IMR-90 (cell line): ENCODE results near the gene HK3. TPM values are rescaled to one million over a fixed set of nuclear protein-coding genes. Genes with fewer than 3 reads are reported as not detected.

Source experiments
- ATAC-seq: fragments of 200-7000 bp; cut with Tn5 transposase; 2 replicates; pipeline ENCODE4 v1.9.1; 2020; ENCODE audit warnings: low read depth, mild to moderate bottlenecking, moderate library complexity
- BruUV-seq: library from RNA; stranded (reverse); fragments of 400-500 nt; replicated peaks from 2 replicates; lab custom pipeline; 2021; lab: Mats Ljungman, UMichigan
- CTCF ChIA-PET: fragments of 300-600 bp; formaldehyde crosslinking; extraction: SDS; loops from one replicate; lab custom pipeline; 2021; ENCODE audit warnings: antibody characterized with exemption; lab: Yijun Ruan, JAX
- POLR2A ChIA-PET: fragments of 300-600 bp; sonication (Branson Sonifier 250); formaldehyde crosslinking; loops from one replicate; lab custom pipeline; 2022; ENCODE audit warnings: antibody characterized with exemption; ENCODE audit not compliant: unreplicated experiment; lab: Charles Lee
- DNase-seq: peaks from one replicate; pipeline ENCODE4 v3.0.0; 2013
- H2AFZ ChIP-seq: replicated peaks from 2 replicates; pipeline ENCODE3; 2013; ENCODE audit warnings: low read length, mild to moderate bottlenecking; ENCODE audit not compliant: poor library complexity
- H2AK5ac ChIP-seq: 2 replicates; pipeline ENCODE4 v1.6.1; 2013; ENCODE audit warnings: low read depth, low read length, inconsistent platforms
- H2AK9ac ChIP-seq: replicated peaks from 2 replicates; pipeline ENCODE3; 2013; ENCODE audit warnings: mild to moderate bottlenecking, low read depth, low read length, moderate library complexity; ENCODE audit not compliant: poor library complexity
- H2BK120ac ChIP-seq: 2 replicates; pipeline ENCODE4 v1.6.1; 2013; ENCODE audit warnings: low read depth, low read length, inconsistent platforms
- H2BK15ac ChIP-seq: 3 replicates; pipeline ENCODE4 v1.6.1; 2013; ENCODE audit warnings: low read depth, low read length, inconsistent platforms
- H2BK20ac ChIP-seq: 2 replicates; pipeline ENCODE4 v1.6.1; 2013; ENCODE audit warnings: low read depth, mild to moderate bottlenecking, inconsistent platforms, low read length, moderate library complexity
- H2BK5ac ChIP-seq: 2 replicates; pipeline ENCODE4 v1.6.1; 2013; ENCODE audit warnings: mild to moderate bottlenecking, low read depth, low read length, inconsistent platforms; ENCODE audit not compliant: poor library complexity, severe bottlenecking
- H3K14ac ChIP-seq: replicated peaks from 2 replicates; pipeline ENCODE4 v1.6.1; 2013; ENCODE audit warnings: low read depth, low read length, inconsistent platforms
- H3K18ac ChIP-seq: 2 replicates; pipeline ENCODE4 v1.6.1; 2013; ENCODE audit warnings: low read depth, low read length, control low read depth
- H3K23ac ChIP-seq: 2 replicates; pipeline ENCODE4 v1.6.1; 2013; ENCODE audit warnings: low read depth, low read length, inconsistent platforms
- H3K27ac ChIP-seq: 2 replicates; pipeline ENCODE4 v1.5.1; 2013; ENCODE audit warnings: mild to moderate bottlenecking, control low read depth, low read length; ENCODE audit not compliant: insufficient read depth
- H3K27me3 ChIP-seq: 2 replicates; pipeline ENCODE4 v1.6.1; 2013; ENCODE audit warnings: low read length; ENCODE audit not compliant: control insufficient read depth, insufficient read depth
- H3K36me3 ChIP-seq: 2 replicates; pipeline ENCODE4 v1.6.1; 2013; ENCODE audit warnings: low read length, mixed read lengths; ENCODE audit not compliant: control insufficient read depth, insufficient read depth
- H3K4ac ChIP-seq: 2 replicates; pipeline ENCODE4 v1.6.1; 2013; ENCODE audit warnings: low read depth, low read length, inconsistent platforms
- H3K4me1 ChIP-seq: 2 replicates; pipeline ENCODE4 v1.6.1; 2013; ENCODE audit warnings: low read length, mixed read lengths; ENCODE audit not compliant: control insufficient read depth, insufficient read depth
- H3K4me2 ChIP-seq: 2 replicates; pipeline ENCODE4 v1.6.1; 2013; ENCODE audit warnings: low read depth, mild to moderate bottlenecking, control low read depth, low read length, moderate library complexity
- H3K4me3 ChIP-seq: 2 replicates; pipeline ENCODE4 v1.5.1; 2013; ENCODE audit warnings: low read depth, mild to moderate bottlenecking, control low read depth, low read length, moderate library complexity; ENCODE audit not compliant: insufficient read depth
- H3K56ac ChIP-seq: 2 replicates; pipeline ENCODE4 v1.6.1; 2013; ENCODE audit warnings: low read length, inconsistent platforms; ENCODE audit not compliant: insufficient read depth; ENCODE audit errors: extremely low read depth
- H3K79me1 ChIP-seq, 2 experiments: 2 replicates each; pipeline ENCODE4 v1.6.1; 2013; ENCODE audit warnings: low read length in 2 of 2, inconsistent platforms in 1 of 2, low read depth in 1 of 2
- H3K9ac ChIP-seq: 2 replicates; pipeline ENCODE4 v1.6.1; 2013; ENCODE audit warnings: low read depth, low read length, control low read depth
- H3K9me1 ChIP-seq: 2 replicates; pipeline ENCODE4 v1.6.1; 2013; ENCODE audit warnings: low read length, inconsistent platforms; ENCODE audit not compliant: insufficient read depth
- H3K9me3 ChIP-seq: 2 replicates; pipeline ENCODE4 v1.6.1; 2013; ENCODE audit warnings: low read length; ENCODE audit not compliant: control insufficient read depth, insufficient read depth
- H4K20me1 ChIP-seq: 2 replicates; pipeline ENCODE4 v1.6.1; 2013; ENCODE audit warnings: low read length, inconsistent platforms; ENCODE audit not compliant: insufficient read depth
- H4K5ac ChIP-seq: 2 replicates; pipeline ENCODE4 v1.6.1; 2013; ENCODE audit warnings: mild to moderate bottlenecking, low read depth, low read length, control low read depth
- H4K8ac ChIP-seq, 2 experiments: 2 replicates each; pipeline ENCODE4 v1.6.1; 2013; ENCODE audit warnings: low read depth in 2 of 2, low read length in 2 of 2, control low read depth in 1 of 2, inconsistent platforms in 1 of 2
- H4K91ac ChIP-seq: 2 replicates; pipeline ENCODE4 v1.6.1; 2013; ENCODE audit warnings: low read depth, low read length, inconsistent platforms; ENCODE audit not compliant: insufficient read depth
- CEBPB ChIP-seq: IDR thresholded peaks from 2 replicates; pipeline ENCODE4 v1.6.1; 2012; ENCODE audit warnings: low read depth, low read length, improper control_type of control experiment
- CHD1 ChIP-seq: IDR thresholded peaks from 2 replicates; pipeline ENCODE4 v1.6.1; 2012; ENCODE audit warnings: low read depth, low read length, improper control_type of control experiment
- CTCF ChIP-seq: conservative IDR thresholded peaks from 2 replicates; pipeline ENCODE4 v1.5.1; 2012; ENCODE audit warnings: mild to moderate bottlenecking, low read depth, low read length, improper control_type of control experiment
- ELK1 ChIP-seq: fragments of 150-350 bp; IDR thresholded peaks from 2 replicates; pipeline ENCODE4 v1.6.1; 2016; ENCODE audit warnings: low read depth, mild to moderate bottlenecking, low read length, moderate library complexity, borderline replicate concordance
- FOS ChIP-seq: fragments of 150-350 bp; IDR thresholded peaks from 2 replicates; pipeline ENCODE4 v1.6.1; 2016; ENCODE audit warnings: low read depth, low read length
- MAFK ChIP-seq: IDR thresholded peaks from 2 replicates; pipeline ENCODE4 v1.6.1; 2012; ENCODE audit warnings: low read depth, low read length, improper control_type of control experiment
- MAZ ChIP-seq: IDR thresholded peaks from 2 replicates; pipeline ENCODE4 v1.6.1; 2012; ENCODE audit warnings: low read depth, mild to moderate bottlenecking, low read length, improper control_type of control experiment, moderate library complexity, borderline replicate concordance
- MXI1 ChIP-seq: IDR thresholded peaks from 2 replicates; pipeline ENCODE4 v1.6.1; 2012; ENCODE audit warnings: low read depth, mild to moderate bottlenecking, low read length, moderate library complexity, borderline replicate concordance
- NFE2L2 ChIP-seq: fragments of 150-350 bp; IDR thresholded peaks from 2 replicates; pipeline ENCODE4 v1.6.1; 2016; ENCODE audit warnings: low read depth, mild to moderate bottlenecking, low read length
- POLR2A ChIP-seq: IDR thresholded peaks from 2 replicates; pipeline ENCODE4 v1.6.1; 2012; ENCODE audit warnings: mild to moderate bottlenecking, low read depth, low read length
- RAD21 ChIP-seq: IDR thresholded peaks from 2 replicates; pipeline ENCODE4 v1.6.1; 2012; ENCODE audit warnings: low read length, improper control_type of control experiment
- RCOR1 ChIP-seq: IDR thresholded peaks from 2 replicates; pipeline ENCODE4 v1.6.1; 2012; ENCODE audit warnings: mild to moderate bottlenecking, low read length, improper control_type of control experiment; ENCODE audit not compliant: insufficient replicate concordance
- RFX5 ChIP-seq: IDR thresholded peaks from 2 replicates; pipeline ENCODE4 v1.8.0; 2012; ENCODE audit warnings: low read depth, mild to moderate bottlenecking, low read length, moderate library complexity
- USF2 ChIP-seq: fragments of 150-350 bp; IDR thresholded peaks from 2 replicates; pipeline ENCODE4 v1.6.1; 2017; ENCODE audit warnings: mild to moderate bottlenecking, antibody characterized with exemption, low read length, low read depth
- WGBS, 2 experiments: methylation state at CpG; one replicate each; pipeline versions ENCODE4 v1.1.5 to v1.1.7; 2013; ENCODE audit warnings: missing lambda C conversion rate in 2 of 2; ENCODE audit not compliant: insufficient read length in 1 of 2; ENCODE audit errors: extremely low coverage in 2 of 2; 5-methylcytosine and 5-hydroxymethylcytosine counted together
- dilution Hi-C: fragments of 300-500 bp; cut with HindIII; formaldehyde crosslinking; loops from one replicate; pipeline ENCODE4 v1.14.3; 2018; ENCODE audit warnings: low sequenced_read_pairs; ENCODE audit not compliant: unreplicated experiment
- in situ Hi-C: fragments of 300-500 bp; cut with MboI; formaldehyde crosslinking; loops from 3 replicates; pipeline ENCODE4 v1.14.3; 2019; ENCODE audit warnings: low sequenced_read_pairs, inconsistent platforms, mixed read lengths
- intact Hi-C: fragments of 100-400 bp; cut with micrococcal nuclease; formaldehyde crosslinking; loops from 2 replicates; pipeline ENCODE4 v1.10.0; 2022
- polyA plus RNA-seq, 3 experiments: library from polyadenylated mRNA; depleted of rRNA; stranded (reverse); fragments of >200 nt; gene quantifications; 2 replicates each; pipeline ENCODE4 v1.2.3, GENCODE V29; 2012; ENCODE audit warnings: low replicate concordance in 1 of 3
- total RNA-seq: library from RNA; depleted of rRNA; stranded (reverse); fragments of >200 nt; gene quantifications from 2 replicates; pipeline ENCODE4 v1.2.3, GENCODE V29; 2012

HK3 gene
- total and polyA plus RNA-seq, 2 of the 4 experiments (the other 2 are of a cell fraction), result not detected

- no peak for ATAC-seq
Measured at GRCh38 chr5:176894298-176894697, 4.8 kb downstream of the HK3 start.

More at GRCh38 chr5:176894298-176894697, 4.8 kb downstream of the HK3 start:
- Histone ChIP-seq H4K5ac (no peak overlapping the region), H3K56ac (no peak overlapping the region), H2BK120ac (no peak overlapping the region), H3K36me3 (no peaks in the 10 kb centered on the region), H3K4me2 (no peak overlapping the region), H3K27me3 (peaks cover 46% of the 10 kb centered on the region), H4K8ac (no peak overlapping the region), H3K4me1 (no peaks in the 10 kb centered on the region), H2BK20ac (no peak overlapping the region), H2BK5ac (no peak overlapping the region), H3K18ac (no peak overlapping the region), H2BK15ac (no peak overlapping the region), H2AK9ac (peak overlapping the region; percentile 24), H4K20me1 (no peaks in the 10 kb centered on the region; the same call in 1 of the 2 replicates), H3K14ac (no peak overlapping the region), H3K23ac (no peak overlapping the region), H3K4me3 (no peak overlapping the region), H3K27ac (no peak overlapping the region), H3K9me1 (no peaks in the 10 kb centered on the region), H4K91ac (no peak overlapping the region), H3K4ac (no peak overlapping the region), H3K9me3 (no peaks in the 10 kb centered on the region), H3K9ac (no peak overlapping the region), H2AFZ (peak overlapping the region; percentile 32), H2AK5ac (no peak overlapping the region), H3K79me1 (no peaks in the 10 kb centered on the region)
- WGBS, 2 experiments, result 81% methylated on average over 3 of the region's 6 CpGs; no CpG with 5 or more reads in 1 of the 2 experiments
- no peak for DNase-seq
- intact Hi-C loops, result no loop called here
- dilution Hi-C loops, result no loop called here
- TF ChIP-seq ELK1 (no peak), RCOR1 (no peak), CHD1 (no peak), CTCF (no peak), USF2 (no peak), NFE2L2 (no peak), POLR2A (no peak), CEBPB (no peak), MAFK (no peak), FOS (no peak), MAZ (no peak), RFX5 (no peak), RAD21 (no peak), MXI1 (no peak)
- BruUV-seq, result no TSS peak
- in situ Hi-C loops, result no loop called here
- ChIA-PET POLR2A (no interaction called here), CTCF (no interaction called here)
